ENCODE results near the gene ASPA.
"Not testable (repeated sequence)": the region's sequence is repeated elsewhere in the genome, so short reads cannot be mapped to it uniquely, and the experiment has no call there.

The ASPA gene

GRCh38 chr17:3466355-3466754 is 9.4 kb upstream of the ASPA start:
- POLR2A ChIA-PET; CTCF ChIA-PET; H3K4me1 ChIP-seq (ENCODE audit: control insufficient read depth, insufficient read depth, low read length); H3K36me3 ChIP-seq (ENCODE audit: control insufficient read depth in 2 of 2, insufficient read depth in 1 of 2, low read length in 2 of 2); H3K27ac ChIP-seq (ENCODE audit: extremely low read depth, low read depth, low read length); H3K4me3 ChIP-seq (ENCODE audit: low read depth, low read length); H3K9me3 ChIP-seq (ENCODE audit: control insufficient read depth, insufficient read depth, low read depth, low read length): not testable (repeated sequence)

DNA sequence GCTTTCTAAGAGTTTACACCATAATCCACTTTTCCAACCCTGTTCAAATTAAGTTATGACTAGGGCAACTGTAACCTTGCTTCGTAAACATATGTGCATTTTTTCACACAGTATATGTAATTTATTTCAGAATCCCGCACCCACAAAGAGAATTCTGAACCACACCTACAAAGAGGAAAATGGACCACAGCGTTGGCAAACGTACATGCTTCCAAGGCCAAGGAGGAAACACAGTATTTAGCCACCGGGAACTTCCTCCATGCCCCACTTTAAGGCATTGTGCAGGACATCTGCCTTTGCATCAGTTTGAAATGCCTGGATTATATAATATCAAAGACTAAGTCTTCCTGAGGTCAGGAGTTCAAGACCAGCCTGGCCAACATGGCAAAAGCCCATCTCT is 6.3 kb upstream of the ASPA start:
- no peaks in the 10 kb centered on the region for H3K4me1 ChIP-seq (ENCODE audit: control insufficient read depth, insufficient read depth, low read length)
- H3K9me3 ChIP-seq (ENCODE audit: control insufficient read depth, insufficient read depth, low read depth, low read length): no peaks in the 10 kb centered on the region
- no peaks in the 10 kb centered on the region for H3K36me3 ChIP-seq (ENCODE audit: control insufficient read depth in 2 of 2, insufficient read depth in 1 of 2, low read length in 2 of 2)
- ChIA-PET POLR2A (no interaction called here), CTCF (no interaction called here)
- H3K4me3 ChIP-seq (ENCODE audit: low read depth, low read length): no peak overlapping the region
- TF ChIP-seq TCF7L2 (IDR thresholded peaks at IDR 0.05; ENCODE audit: borderline replicate concordance, low read depth, low read length) (no peak), ZNF707 (tag by site-specific recombination; IDR thresholded peaks at IDR 0.05) (no peak), OSR2 (tag by site-specific recombination; IDR thresholded peaks at IDR 0.05) (no peak)
- H3K27ac ChIP-seq (ENCODE audit: extremely low read depth, low read depth, low read length): no peak overlapping the region

- H3K4me1 ChIP-seq (ENCODE audit: control insufficient read depth, insufficient read depth, low read length): no peaks in the 10 kb centered on the region
- no peak within 1 kb of the TSS for H3K27ac ChIP-seq (ENCODE audit: extremely low read depth, low read depth, low read length)
- CTCF ChIA-PET: interaction anchor here (0.7 kb wide), 1 partner anchor 213 kb away, joined by 3 read pairs; no protein-coding TSS in a partner anchor
- POLR2A ChIA-PET: no interaction called here
- H3K4me3 ChIP-seq (ENCODE audit: low read depth, low read length): no peak within 1 kb of the TSS
- H3K36me3 ChIP-seq (ENCODE audit: control insufficient read depth in 2 of 2, insufficient read depth in 1 of 2, low read length in 2 of 2): no peaks in the 10 kb centered on the region
- H3K9me3 ChIP-seq (ENCODE audit: control insufficient read depth, insufficient read depth, low read depth, low read length): no peaks in the 10 kb centered on the region
- TF ChIP-seq KLF10 (tag by site-specific recombination; IDR thresholded peaks at IDR 0.05): no peak
- TF ChIP-seq ZNF184 (tag by site-specific recombination; IDR thresholded peaks at IDR 0.05): no peak
- TF ChIP-seq, protein P1, sequence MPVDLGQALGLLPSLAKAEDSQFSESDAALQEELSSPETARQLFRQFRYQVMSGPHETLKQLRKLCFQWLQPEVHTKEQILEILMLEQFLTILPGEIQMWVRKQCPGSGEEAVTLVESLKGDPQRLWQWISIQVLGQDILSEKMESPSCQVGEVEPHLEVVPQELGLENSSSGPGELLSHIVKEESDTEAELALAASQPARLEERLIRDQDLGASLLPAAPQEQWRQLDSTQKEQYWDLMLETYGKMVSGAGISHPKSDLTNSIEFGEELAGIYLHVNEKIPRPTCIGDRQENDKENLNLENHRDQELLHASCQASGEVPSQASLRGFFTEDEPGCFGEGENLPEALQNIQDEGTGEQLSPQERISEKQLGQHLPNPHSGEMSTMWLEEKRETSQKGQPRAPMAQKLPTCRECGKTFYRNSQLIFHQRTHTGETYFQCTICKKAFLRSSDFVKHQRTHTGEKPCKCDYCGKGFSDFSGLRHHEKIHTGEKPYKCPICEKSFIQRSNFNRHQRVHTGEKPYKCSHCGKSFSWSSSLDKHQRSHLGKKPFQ (tag by site-specific recombination; IDR thresholded peaks at IDR 0.05): no peak
- no peak for TF ChIP-seq ZNF692 (tag by site-specific recombination; IDR thresholded peaks at IDR 0.05)
- no peak for TF ChIP-seq ZSCAN30 (tag by site-specific recombination; IDR thresholded peaks at IDR 0.05)
- no peak for TF ChIP-seq ZNF280C (tag by site-specific recombination; IDR thresholded peaks at IDR 0.05)
- TF ChIP-seq, protein P2, sequence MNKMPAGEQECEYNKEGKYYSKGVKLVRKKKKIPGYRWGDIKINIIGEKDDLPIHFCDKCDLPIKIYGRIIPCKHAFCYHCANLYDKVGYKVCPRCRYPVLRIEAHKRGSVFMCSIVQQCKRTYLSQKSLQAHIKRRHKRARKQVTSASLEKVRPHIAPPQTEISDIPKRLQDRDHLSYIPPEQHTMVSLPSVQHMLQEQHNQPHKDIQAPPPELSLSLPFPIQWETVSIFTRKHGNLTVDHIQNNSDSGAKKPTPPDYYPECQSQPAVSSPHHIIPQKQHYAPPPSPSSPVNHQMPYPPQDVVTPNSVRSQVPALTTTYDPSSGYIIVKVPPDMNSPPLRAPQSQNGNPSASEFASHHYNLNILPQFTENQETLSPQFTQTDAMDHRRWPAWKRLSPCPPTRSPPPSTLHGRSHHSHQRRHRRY (tag by site-specific recombination; IDR thresholded peaks at IDR 0.05): no peak
- no peak for TF ChIP-seq ZNF610 (tag by site-specific recombination; IDR thresholded peaks at IDR 0.05; ENCODE audit: borderline replicate concordance)
- TF ChIP-seq ZBTB8A (tag by site-specific recombination; IDR thresholded peaks at IDR 0.05): no peak
- TF ChIP-seq ZNF26 (tag by site-specific recombination; IDR thresholded peaks at IDR 0.05): no peak
- no peak for TF ChIP-seq ZNF658 (tag by site-specific recombination; IDR thresholded peaks at IDR 0.05)
- TF ChIP-seq ZNF133 (tag by site-specific recombination; IDR thresholded peaks at IDR 0.05): no peak
- no peak for TF ChIP-seq ZNF600 (tag by site-specific recombination; IDR thresholded peaks at IDR 0.05)
- no peak for TF ChIP-seq ZNF354C (tag by site-specific recombination; IDR thresholded peaks at IDR 0.05; ENCODE audit: borderline replicate concordance, low read depth)
- no peak for TF ChIP-seq MEIS1 (CRISPR knock-in tag; IDR thresholded peaks at IDR 0.05; ENCODE audit: borderline replicate concordance)
- TF ChIP-seq, protein P3, sequence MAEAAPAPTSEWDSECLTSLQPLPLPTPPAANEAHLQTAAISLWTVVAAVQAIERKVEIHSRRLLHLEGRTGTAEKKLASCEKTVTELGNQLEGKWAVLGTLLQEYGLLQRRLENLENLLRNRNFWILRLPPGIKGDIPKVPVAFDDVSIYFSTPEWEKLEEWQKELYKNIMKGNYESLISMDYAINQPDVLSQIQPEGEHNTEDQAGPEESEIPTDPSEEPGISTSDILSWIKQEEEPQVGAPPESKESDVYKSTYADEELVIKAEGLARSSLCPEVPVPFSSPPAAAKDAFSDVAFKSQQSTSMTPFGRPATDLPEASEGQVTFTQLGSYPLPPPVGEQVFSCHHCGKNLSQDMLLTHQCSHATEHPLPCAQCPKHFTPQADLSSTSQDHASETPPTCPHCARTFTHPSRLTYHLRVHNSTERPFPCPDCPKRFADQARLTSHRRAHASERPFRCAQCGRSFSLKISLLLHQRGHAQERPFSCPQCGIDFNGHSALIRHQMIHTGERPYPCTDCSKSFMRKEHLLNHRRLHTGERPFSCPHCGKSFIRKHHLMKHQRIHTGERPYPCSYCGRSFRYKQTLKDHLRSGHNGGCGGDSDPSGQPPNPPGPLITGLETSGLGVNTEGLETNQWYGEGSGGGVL (tag by site-specific recombination; IDR thresholded peaks at IDR 0.05): no peak
Observed at GRCh38 chr17:3471599-3471998, 4.2 kb upstream of the ASPA start, which contains the start of gene SPATA22. SPATA22 (minus strand) TSS chr17:3471819; CDS start chr17:3469325, 2,494 bp downstream.
